BLaER1 (cell line): ENCODE data around the gene USP6.
"Not testable (repeated sequence)": the region's sequence is repeated elsewhere in the genome, so short reads cannot be mapped to it uniquely, and the experiment has no call there.

Source experiments
- H3K27ac ChIP-seq: shearing (Covaris generic); formaldehyde crosslinking; 2 replicates; pipeline ENCODE4 v1.8.1; 2022
- H3K27me3 ChIP-seq: shearing (Covaris generic); formaldehyde crosslinking; 2 replicates; pipeline ENCODE4 v1.8.1; 2022
- H3K36me3 ChIP-seq: shearing (Covaris generic); formaldehyde crosslinking; 2 replicates; pipeline ENCODE4 v1.8.1; 2022
- H3K4me1 ChIP-seq: shearing (Covaris generic); formaldehyde crosslinking; 2 replicates; pipeline ENCODE4 v1.8.1; 2022
- H3K4me2 ChIP-seq: shearing (Covaris generic); formaldehyde crosslinking; 2 replicates; pipeline ENCODE4 v1.8.1; 2022
- H3K4me3 ChIP-seq: shearing (Covaris generic); formaldehyde crosslinking; 2 replicates; pipeline ENCODE4 v1.8.1; 2022
- H3K9ac ChIP-seq: shearing (Covaris generic); formaldehyde crosslinking; 2 replicates; pipeline ENCODE4 v1.8.1; 2022
- H3K9me3 ChIP-seq: shearing (Covaris generic); formaldehyde crosslinking; 2 replicates; pipeline ENCODE4 v1.8.1; 2022
- H4K20me1 ChIP-seq: shearing (Covaris generic); formaldehyde crosslinking; 2 replicates; pipeline ENCODE4 v1.8.1; 2022
- Cebpa-rat ChIP-seq: shearing (Covaris generic); IDR thresholded peaks from 2 replicates; pipeline ENCODE4 v1.8.1; 2022

The USP6 gene

GRCh38 chr17:5135726-5136579 is 20.1 kb downstream of the USP6 start:
- H3K27me3 ChIP-seq = no peaks in the 10 kb centered on the region
- no peak overlapping the region for H3K9ac ChIP-seq
- H3K27ac ChIP-seq = no peak overlapping the region
- H3K9me3 ChIP-seq = no peaks in the 10 kb centered on the region
- H3K4me3 ChIP-seq = no peak overlapping the region
- TF ChIP-seq Cebpa-rat = no peak
- H3K4me1 ChIP-seq = no peaks in the 10 kb centered on the region
- H3K4me2 ChIP-seq = no peak overlapping the region
- H4K20me1 ChIP-seq = no peaks in the 10 kb centered on the region
- no peaks in the 10 kb centered on the region for H3K36me3 ChIP-seq

GRCh38 chr17:5136580-5137412 is 21.0 kb downstream of the USP6 start:
- H3K4me2 ChIP-seq, H3K4me3 ChIP-seq, H3K27ac ChIP-seq, H3K4me1 ChIP-seq, H4K20me1 ChIP-seq, H3K27me3 ChIP-seq, H3K9me3 ChIP-seq, H3K9ac ChIP-seq, H3K36me3 ChIP-seq: not testable (repeated sequence)

DNA sequence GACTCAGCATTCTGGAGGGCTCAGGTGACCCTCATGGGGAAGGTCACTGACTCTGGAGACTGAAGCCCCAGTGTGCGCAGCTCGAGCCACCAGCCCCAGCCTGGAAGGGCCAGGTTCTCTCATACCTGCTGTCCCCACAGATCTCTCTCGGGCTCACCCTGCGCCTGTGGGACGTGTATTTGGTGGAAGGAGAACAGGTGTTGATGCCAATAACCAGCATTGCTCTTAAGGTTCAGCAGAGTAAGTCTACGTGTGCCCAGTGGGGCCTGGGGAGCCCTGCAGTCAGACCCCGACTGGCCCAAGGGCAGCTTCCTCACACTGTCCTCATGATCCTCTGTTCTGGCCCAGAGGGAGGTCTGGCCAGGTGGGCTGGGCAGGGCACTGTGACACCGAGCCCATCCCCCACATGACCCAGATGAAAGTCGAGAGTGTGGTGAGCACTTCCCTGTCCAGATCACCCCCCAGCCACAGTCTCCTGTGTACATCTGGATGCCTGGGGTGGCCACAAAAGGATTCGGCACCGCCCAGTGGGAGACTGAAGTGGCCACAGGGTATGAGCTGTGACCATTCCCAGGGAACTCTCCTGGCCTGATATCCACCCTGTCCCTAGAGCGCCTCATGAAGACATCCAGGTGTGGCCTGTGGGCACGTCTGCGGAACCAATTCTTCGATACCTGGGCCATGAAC is 21.8 kb downstream of the USP6 start:
- not testable (repeated sequence) for H3K9ac ChIP-seq, H3K27me3 ChIP-seq, H3K4me1 ChIP-seq, H4K20me1 ChIP-seq, H3K27ac ChIP-seq, H3K36me3 ChIP-seq, H3K9me3 ChIP-seq, H3K4me2 ChIP-seq, H3K4me3 ChIP-seq

DNA sequence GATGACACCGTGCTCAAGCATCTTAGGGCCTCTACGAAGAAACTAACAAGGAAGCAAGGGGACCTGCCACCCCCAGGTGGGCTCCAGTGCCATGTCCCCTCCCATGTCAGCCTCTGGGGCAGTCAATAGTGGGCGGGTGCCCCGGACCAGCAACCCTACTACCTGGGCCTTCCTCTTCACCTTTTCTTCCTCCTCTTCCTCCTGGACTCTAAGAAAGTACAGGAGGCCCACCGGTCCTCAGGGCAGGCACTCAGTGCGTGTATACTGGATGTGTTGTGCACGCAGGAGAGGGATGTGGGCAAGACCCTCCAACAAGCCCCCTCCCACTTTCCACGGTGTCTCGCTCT is 22.3 kb downstream of the USP6 start:
- not testable (repeated sequence) for H3K36me3 ChIP-seq

GRCh38 chr17:5138616-5139457 is 23.0 kb downstream of the USP6 start:
- H3K4me1 ChIP-seq = no peaks in the 10 kb centered on the region
- H3K36me3 ChIP-seq = no peaks in the 10 kb centered on the region
- no peak overlapping the region for H3K27ac ChIP-seq
- H3K27me3 ChIP-seq = no peaks in the 10 kb centered on the region
- no peaks in the 10 kb centered on the region for H4K20me1 ChIP-seq
- no peaks in the 10 kb centered on the region for H3K9me3 ChIP-seq
- H3K9ac ChIP-seq = no peak overlapping the region
- no peak overlapping the region for H3K4me3 ChIP-seq
- no peak overlapping the region for H3K4me2 ChIP-seq
- TF ChIP-seq Cebpa-rat = no peak

More for the DNA sequence above, 22.3 kb downstream of the USP6 start:
- H3K4me2 ChIP-seq, H3K27me3 ChIP-seq, H3K4me1 ChIP-seq, H3K9me3 ChIP-seq, H3K4me3 ChIP-seq, H3K27ac ChIP-seq, H4K20me1 ChIP-seq, H3K9ac ChIP-seq: not testable (repeated sequence)

GRCh38 chr17:5139458-5139732 is 23.6 kb downstream of the USP6 start:
- Histone ChIP-seq H3K4me2 (no peak overlapping the region), H3K36me3 (no peaks in the 10 kb centered on the region), H3K9me3 (no peaks in the 10 kb centered on the region), H3K4me1 (no peaks in the 10 kb centered on the region), H4K20me1 (no peaks in the 10 kb centered on the region), H3K27me3 (no peaks in the 10 kb centered on the region), H3K9ac (no peak overlapping the region), H3K27ac (no peak overlapping the region), H3K4me3 (no peak overlapping the region)
- no peak for TF ChIP-seq Cebpa-rat

- not testable (repeated sequence) for H3K4me1 ChIP-seq, H3K9me3 ChIP-seq, H4K20me1 ChIP-seq, H3K36me3 ChIP-seq, H3K4me2 ChIP-seq, H3K4me3 ChIP-seq, H3K27ac ChIP-seq, H3K9ac ChIP-seq, H3K27me3 ChIP-seq
Observed at GRCh38 chr17:5142877-5143276, 27.0 kb downstream of the USP6 start.

GRCh38 chr17:5146122-5146521 is 30.3 kb downstream of the USP6 start:
- H3K4me2 ChIP-seq, H3K4me1 ChIP-seq, H3K9ac ChIP-seq, H3K4me3 ChIP-seq, H3K27me3 ChIP-seq, H4K20me1 ChIP-seq, H3K27ac ChIP-seq, H3K36me3 ChIP-seq, H3K9me3 ChIP-seq: not testable (repeated sequence)

- H3K4me3 ChIP-seq, H3K27ac ChIP-seq, H3K27me3 ChIP-seq, H3K4me1 ChIP-seq, H3K36me3 ChIP-seq, H3K4me2 ChIP-seq, H3K9me3 ChIP-seq, H4K20me1 ChIP-seq, H3K9ac ChIP-seq: not testable (repeated sequence)
Observed at GRCh38 chr17:5160702-5161101, 44.9 kb downstream of the USP6 start.

DNA sequence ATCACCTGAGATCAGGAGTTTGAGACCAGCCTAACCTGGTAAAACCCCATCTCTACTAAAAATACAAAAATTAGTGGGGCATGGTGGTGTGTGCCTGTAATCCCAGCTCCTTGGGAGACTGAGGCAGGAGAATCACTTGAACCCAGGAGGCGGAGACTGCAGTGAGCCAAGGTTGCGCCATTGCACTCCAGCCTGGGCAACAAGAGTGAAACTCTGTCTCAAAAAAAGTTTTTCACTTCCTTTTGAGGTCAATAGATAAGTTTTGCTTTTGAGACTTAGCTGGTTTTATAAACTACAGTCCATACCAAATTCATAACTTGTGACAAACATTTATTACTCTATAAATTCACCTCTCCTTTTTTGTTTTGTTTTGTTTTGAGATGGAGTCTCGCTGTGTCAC is 46.0 kb downstream of the USP6 start:
- not testable (repeated sequence) for H4K20me1 ChIP-seq, H3K4me2 ChIP-seq, H3K27ac ChIP-seq, H3K36me3 ChIP-seq, H3K27me3 ChIP-seq, H3K4me3 ChIP-seq, H3K9ac ChIP-seq, H3K9me3 ChIP-seq
- peaks cover 18% of the 10 kb centered on the region for H3K4me1 ChIP-seq
